Uterus (tissue), 4 donors: ENCODE results near the gene ASH1L. TPM values are rescaled to one million over a fixed set of nuclear protein-coding genes. Genes with fewer than 3 reads are reported as not detected.
"Not testable (repeated sequence)": the region's sequence is repeated elsewhere in the genome, so short reads cannot be mapped to it uniquely, and the experiment has no call there.

Experiments used
- DNase-seq, 2 donors: peaks; one replicate each; pipeline ENCODE4 v3.0.0-alpha.2; 2019 to 2020
- H3K27ac ChIP-seq, 2 donors: fragments of 200-600 bp; sonication (generic); 1 replicate in 1 of 2; 2 replicates in 1 of 2; pipeline ENCODE4 v1.5.1; 2016 to 2018
- H3K27me3 ChIP-seq, 2 donors: fragments of 200-600 bp; sonication (generic); one replicate each; pipeline ENCODE4 v1.5.1; 2018 to 2019; ENCODE audit warnings: control low read depth in 1 of 2
- H3K36me3 ChIP-seq, 2 donors: fragments of 200-600 bp; sonication (generic); one replicate each; pipeline ENCODE4 v1.5.1; 2019; ENCODE audit warnings: control low read depth in 1 of 2
- H3K4me1 ChIP-seq, 2 donors: fragments of 200-600 bp; sonication (generic); one replicate each; pipeline ENCODE4 v1.5.1; 2018 to 2019; ENCODE audit warnings: control low read depth in 1 of 2
- H3K4me3 ChIP-seq, 2 donors: fragments of 200-600 bp; sonication (generic); 1 replicate in 1 of 2; 2 replicates in 1 of 2; pipeline ENCODE4 v1.5.1; 2018 to 2019; ENCODE audit warnings: mild to moderate bottlenecking in 1 of 2
- H3K9me3 ChIP-seq, 2 donors: fragments of 200-600 bp; sonication (generic); one replicate each; pipeline ENCODE4 v1.5.1; 2019; ENCODE audit warnings: control low read depth in 1 of 2
- CTCF ChIP-seq, 4 experiments: fragments of 200-600 bp in 2 of 4; fragments of 450-650 bp in 2 of 4; sonication (generic) in 2 of 4; IDR thresholded peaks; one replicate each; pipeline ENCODE4 v1.5.1; 2016 to 2019; ENCODE audit warnings: antibody characterized with exemption in 4 of 4, mild to moderate bottlenecking in 2 of 4, moderate library complexity in 1 of 4
- POLR2A ChIP-seq, 2 donors: fragments of 450-650 bp; IDR thresholded peaks; one replicate each; pipeline ENCODE4 v1.6.1; 2016; ENCODE audit warnings: antibody characterized with exemption in 2 of 2, mild to moderate bottlenecking in 1 of 2, moderate library complexity in 1 of 2
- intact Hi-C: fragments of 100-400 bp; cut with DNase I; formaldehyde crosslinking; loops from one replicate; pipeline ENCODE4 v1.15.1; 2023; ENCODE audit warnings: low total_unique reads
- total RNA-seq, 4 donors: library from RNA; depleted of rRNA in 3 of 4; stranded (reverse); fragments of >200 nt in 3 of 4; gene quantifications; one replicate each; pipeline versions ENCODE4 v1.1.0 to v1.2.4, GENCODE V29; 2014 to 2023
- donor health status: DM: yes; HTN: yes; CAD: no.

The ASH1L gene
- total RNA-seq, 4 donors from 2014 or later: 48.9 to 159 (median 99.8) TPM

DNA sequence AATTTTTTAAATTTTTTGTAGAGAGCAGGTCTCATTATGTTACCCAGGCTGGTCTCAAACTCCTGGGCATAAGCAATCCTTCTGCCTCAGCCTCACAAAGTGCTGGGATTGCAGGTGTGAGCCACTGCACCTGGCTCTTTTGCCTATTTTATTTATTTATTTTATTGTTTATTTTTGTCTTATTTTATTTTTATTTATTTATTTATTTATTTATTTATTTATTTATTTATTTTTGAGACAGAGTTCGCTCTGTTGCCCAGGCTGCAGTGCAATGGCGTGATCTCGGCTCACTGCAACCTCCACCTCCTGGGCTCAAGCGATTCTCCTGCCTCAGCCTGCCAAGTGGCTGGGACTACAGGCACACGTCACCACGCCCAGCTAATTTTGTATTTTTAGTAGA is 13.0 kb upstream of the ASH1L start:
- H3K4me1 ChIP-seq, H3K27ac ChIP-seq, H3K36me3 ChIP-seq, DNase-seq, H3K27me3 ChIP-seq, H3K9me3 ChIP-seq, H3K4me3 ChIP-seq, intact Hi-C loops: not testable (repeated sequence)

GRCh38 chr1:155574077-155574476 is 11.5 kb upstream of the ASH1L start:
- TF ChIP-seq CTCF (IDR thresholded peaks at IDR 0.05) (no peak), POLR2A (IDR thresholded peaks at IDR 0.05) (no peak)
- H3K36me3 ChIP-seq: no peaks in the 10 kb centered on the region
- intact Hi-C loops: no loop called here
- no peaks in the 10 kb centered on the region for H3K4me1 ChIP-seq
- no peaks in the 10 kb centered on the region for H3K27me3 ChIP-seq
- no peak overlapping the region for H3K4me3 ChIP-seq
- no peak overlapping the region for H3K27ac ChIP-seq
- no peak for DNase-seq
- H3K9me3 ChIP-seq: no peaks in the 10 kb centered on the region

DNA sequence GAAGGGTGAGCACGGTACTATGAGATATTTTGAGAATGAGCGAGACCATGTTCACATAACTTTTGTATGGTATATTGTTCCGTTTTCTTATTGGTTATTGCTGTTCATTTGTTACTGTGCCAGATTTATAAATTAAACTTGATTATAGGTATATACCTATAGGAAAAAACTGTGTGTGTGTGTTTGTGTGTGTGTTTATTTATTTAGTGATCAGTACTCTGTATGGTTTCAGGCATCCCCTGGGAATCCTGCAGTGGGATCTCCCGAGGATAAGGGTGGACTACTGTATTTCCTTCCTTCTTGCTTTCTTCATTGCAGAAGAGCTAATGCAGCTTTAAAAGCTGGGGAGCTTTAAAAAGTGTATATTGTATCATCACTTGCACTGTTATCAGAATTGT is 8.0 kb upstream of the ASH1L start:
- intact Hi-C loops: no loop called here
- Histone ChIP-seq H3K36me3 (no peaks in the 10 kb centered on the region), H3K9me3 (no peaks in the 10 kb centered on the region), H3K4me3 (no peak overlapping the region), H3K27ac (no peak overlapping the region), H3K4me1 (no peaks in the 10 kb centered on the region), H3K27me3 (no peaks in the 10 kb centered on the region)
- no peak for TF ChIP-seq POLR2A (IDR thresholded peaks at IDR 0.05)
- TF ChIP-seq CTCF (IDR thresholded peaks at IDR 0.05): no peak
- no peak for DNase-seq

- TF ChIP-seq POLR2A (IDR thresholded peaks at IDR 0.05): no peak
- DNase-seq: no peak
- Histone ChIP-seq H3K27ac (no peak overlapping the region), H3K4me3 (no peak overlapping the region), H3K27me3 (no peaks in the 10 kb centered on the region), H3K4me1 (no peaks in the 10 kb centered on the region), H3K36me3 (no peaks in the 10 kb centered on the region), H3K9me3 (no peaks in the 10 kb centered on the region)
- intact Hi-C loops: no loop called here
These were observed 7.5 kb upstream of the ASH1L start for GRCh38 chr1:155569988-155570592.

DNA sequence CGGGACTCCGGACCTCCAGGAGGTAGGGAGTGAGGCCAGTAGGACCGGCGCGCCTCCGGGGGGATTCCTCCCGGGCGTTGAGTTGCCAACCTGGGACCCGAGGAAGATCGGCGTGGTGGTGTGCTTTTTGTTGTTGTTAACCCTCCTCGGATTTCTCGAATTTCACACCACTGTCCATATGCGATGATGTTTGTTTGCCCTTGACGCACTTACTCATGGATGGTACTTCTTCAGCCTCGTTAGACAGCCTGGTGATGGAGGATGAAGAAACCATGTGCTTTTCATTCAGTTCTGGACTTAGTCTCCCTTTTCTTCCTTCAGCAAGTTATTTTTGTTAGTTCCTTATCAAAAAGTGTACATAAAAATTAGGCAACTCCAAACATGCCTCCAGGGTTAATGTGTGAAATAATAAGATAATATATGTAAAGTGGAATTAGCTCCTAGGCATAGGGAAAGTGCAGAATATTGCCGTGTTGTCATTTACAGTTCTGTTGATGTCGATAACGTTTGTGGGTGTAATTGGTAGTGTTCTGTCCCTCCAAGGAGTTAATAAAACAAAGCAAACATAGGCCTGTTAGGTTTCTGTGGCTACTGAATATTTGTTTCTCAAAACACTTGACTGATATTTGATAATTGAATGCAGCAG is 897 bp upstream of the ASH1L start:
- H3K36me3 ChIP-seq, intact Hi-C loops, H3K27me3 ChIP-seq, H3K9me3 ChIP-seq, DNase-seq: not testable (repeated sequence)
- peak overlapping the region; percentile 65 to 93 for H3K4me3 ChIP-seq
- peak overlapping the region; percentile 94 to 99 for H3K27ac ChIP-seq
- H3K4me1 ChIP-seq: peaks cover 0 to 16% of the 10 kb centered on the region in 2 donors

GRCh38 chr1:155561779-155562580 is 623 bp downstream of the ASH1L start:
- H3K27ac ChIP-seq: peak overlapping the region; percentile 94 to 99
- H3K27me3 ChIP-seq, intact Hi-C loops, H3K9me3 ChIP-seq, H3K36me3 ChIP-seq: not testable (repeated sequence)
- DNase-seq: peak; percentile 33 to 53
- peaks cover 0 to 16% of the 10 kb centered on the region in 2 donors for H3K4me1 ChIP-seq
- peak overlapping the region; percentile 65 to 93 for H3K4me3 ChIP-seq

- DNase-seq: no peak
- TF ChIP-seq POLR2A (IDR thresholded peaks at IDR 0.05) (no peak), CTCF (IDR thresholded peaks at IDR 0.05) (no peak)
- H3K9me3 ChIP-seq: no peaks in the 10 kb centered on the region
- no peak overlapping the region for H3K27ac ChIP-seq
- peaks cover 0 to 8% of the 10 kb centered on the region in 2 donors for H3K4me1 ChIP-seq
- H3K4me3 ChIP-seq: no peak overlapping the region
- no peaks in the 10 kb centered on the region for H3K27me3 ChIP-seq
- H3K36me3 ChIP-seq: no peaks in the 10 kb centered on the region
- intact Hi-C loops: no loop called here
These were observed 6.7 kb downstream of the ASH1L start for GRCh38 chr1:155555915-155556314.
